ENCODE results near the gene DDX18.

GRCh38 chr2:117879003-117879402, 64.5 kb downstream of the DDX18 start:
- TF ChIP-seq CTCF (conservative IDR thresholded peaks at IDR 0.05; ENCODE audit: low read depth, low read length) = no peak
- no peak for TF ChIP-seq EZH2phosphoT487 (IDR thresholded peaks at IDR 0.05; ENCODE audit: borderline replicate concordance, low read length)
- TF ChIP-seq EZH2 (IDR thresholded peaks at IDR 0.05; ENCODE audit: low read length, unreplicated experiment) = no peak

All from PC-3 (cell line).